Right ventricle myocardium superior (tissue), 1 donor: ENCODE results near the gene TEX53. TPM values are rescaled to one million over a fixed set of nuclear protein-coding genes. Genes with fewer than 3 reads are reported as not detected.

ENCODE experiments used
- ATAC-seq: fragments of 200-7000 bp; cut with Tn5 transposase; one replicate; pipeline ENCODE4 v1.9.1; 2020; ENCODE audit warnings: mild to moderate bottlenecking; ENCODE audit not compliant: poor library complexity
- DNase-seq: peaks from one replicate; pipeline ENCODE4 v3.0.0-alpha.2; 2020
- intact Hi-C: fragments of 100-400 bp; cut with DNase I; formaldehyde crosslinking; loops from one replicate; pipeline ENCODE4 v1.11.2; 2022
- total RNA-seq: library from RNA; stranded (reverse); fragmentation: NEBNext Ultra II Directional; extraction: Animal tissue kit (Norgen Biotek cat#: 25700); gene quantifications from one replicate; pipeline ENCODE4 v1.2.1, GENCODE V29; 2021
- donor health status: DM: no; HTN: yes; CAD: no; lungs with severe emphysema.

Gene TEX53
- total RNA-seq, 1 donor from 2014 or later, result not detected

DNA sequence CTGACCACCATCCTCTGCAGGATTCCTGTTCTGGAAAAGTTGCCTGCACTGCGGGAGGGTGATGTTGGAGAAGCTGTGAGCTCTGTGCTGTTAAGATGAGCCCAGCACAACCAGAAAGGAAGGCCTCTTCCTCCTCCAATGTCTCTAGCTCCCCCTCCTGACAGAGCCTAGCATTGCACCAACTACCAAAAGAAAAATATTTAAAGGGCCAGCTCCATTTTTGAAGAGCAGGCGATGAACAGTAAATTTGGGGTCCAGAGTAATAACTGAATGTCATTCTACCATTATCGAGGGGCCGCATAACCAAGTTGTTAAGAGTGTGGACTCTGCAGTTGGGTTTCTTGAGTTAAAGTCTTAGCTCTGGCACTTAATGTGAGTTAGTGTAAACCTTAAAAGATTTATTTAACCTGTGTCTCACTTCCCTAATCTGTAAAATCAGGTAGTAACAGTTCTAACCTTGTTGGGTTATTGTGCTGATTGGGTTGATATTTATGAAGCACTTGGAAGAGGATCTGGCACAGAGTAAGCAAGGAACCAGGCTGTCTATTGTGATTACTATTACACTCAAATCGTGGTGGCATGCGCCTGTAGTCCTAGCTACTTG is 3.9 kb downstream of the TEX53 start:
- intact Hi-C loops, result loop anchor here (2.0 kb wide), 1 partner anchor 247 kb away; no protein-coding TSS in a partner anchor
- ATAC-seq, result peak; percentile 85
- DNase-seq, result no peak

DNA sequence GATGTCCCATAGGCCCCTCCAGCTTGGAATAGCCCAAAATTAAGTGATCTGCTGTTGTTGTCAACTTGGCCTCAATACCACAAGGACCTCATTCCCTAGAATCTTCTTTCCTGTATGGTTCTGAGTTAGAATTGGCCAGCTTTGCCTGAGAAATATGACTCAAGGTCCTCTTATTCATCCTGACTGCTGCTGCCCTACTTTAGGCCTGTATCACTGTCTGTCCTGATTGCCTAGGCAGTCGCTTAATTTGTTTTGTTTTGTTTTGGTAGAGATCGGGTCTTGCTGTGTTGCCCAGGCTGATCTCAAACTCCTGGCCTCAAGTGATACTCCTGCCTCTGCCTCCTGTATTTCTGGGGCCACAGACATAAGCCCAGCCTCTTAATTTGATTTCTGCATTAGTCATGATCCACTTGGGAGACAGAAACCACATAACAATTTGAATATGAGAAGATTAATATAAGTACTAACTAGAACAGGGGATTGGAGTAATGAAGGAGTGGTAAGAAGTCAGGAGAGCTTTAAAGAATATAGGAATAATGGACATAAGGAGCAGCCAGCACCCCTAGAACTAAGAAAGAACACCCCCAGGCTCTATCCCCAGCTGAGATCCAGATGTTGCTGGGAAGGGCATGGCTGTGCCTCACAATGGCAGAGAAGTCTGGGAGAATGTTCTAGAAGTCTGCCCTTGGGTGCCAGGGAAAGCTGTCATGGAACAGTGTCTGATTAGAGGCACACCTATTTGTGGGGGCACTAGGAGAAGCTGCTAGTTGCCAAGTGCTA is 4.6 kb downstream of the TEX53 start:
- ATAC-seq (no peak), DNase-seq (no peak)
- intact Hi-C loops, result loop anchor here (2.0 kb wide), 1 partner anchor 246 kb away; no protein-coding TSS in a partner anchor

DNA sequence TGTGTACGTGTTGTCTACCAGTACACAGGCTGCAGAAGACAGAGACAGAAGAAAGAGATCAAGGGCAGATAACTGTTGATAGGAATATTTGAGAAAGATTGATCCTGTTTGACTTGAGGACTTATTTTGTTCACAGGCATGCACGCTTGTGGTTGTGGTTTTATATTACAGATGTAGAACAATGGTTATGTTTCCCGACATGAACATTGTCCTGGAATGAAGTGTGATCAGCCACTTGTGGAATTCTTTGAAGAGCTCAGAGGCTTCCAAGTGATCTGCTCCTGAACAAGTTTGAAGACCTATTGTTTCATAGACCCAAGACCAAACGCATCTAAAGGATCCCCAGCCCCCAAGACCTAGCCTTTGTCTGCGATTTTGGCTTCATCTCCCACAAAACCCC is 13.7 kb downstream of the TEX53 start:
- ATAC-seq (no peak), DNase-seq (no peak)
- intact Hi-C loops, result no loop called here

DNA sequence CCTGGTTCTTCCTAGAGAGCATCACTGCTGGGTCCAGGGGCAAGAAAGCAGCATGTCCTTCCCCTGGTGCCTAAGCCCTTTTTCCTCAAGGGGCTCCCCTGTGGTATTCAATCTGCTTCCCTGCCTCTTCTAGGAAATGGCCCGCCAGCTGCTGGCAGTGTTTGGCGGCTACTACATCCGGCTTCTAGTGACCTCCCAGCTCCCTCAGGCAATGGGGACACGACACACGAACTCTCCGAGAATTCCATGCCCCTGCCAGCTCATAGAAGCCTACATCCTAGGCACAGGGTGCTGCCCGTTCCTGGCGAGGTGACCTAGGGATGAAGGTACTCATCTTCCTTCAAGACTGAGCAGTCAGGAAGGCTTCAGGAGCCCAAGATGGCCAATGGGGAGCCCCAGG is 14.6 kb downstream of the TEX53 start:
- ATAC-seq, result no peak
- DNase-seq, result no peak

DNA sequence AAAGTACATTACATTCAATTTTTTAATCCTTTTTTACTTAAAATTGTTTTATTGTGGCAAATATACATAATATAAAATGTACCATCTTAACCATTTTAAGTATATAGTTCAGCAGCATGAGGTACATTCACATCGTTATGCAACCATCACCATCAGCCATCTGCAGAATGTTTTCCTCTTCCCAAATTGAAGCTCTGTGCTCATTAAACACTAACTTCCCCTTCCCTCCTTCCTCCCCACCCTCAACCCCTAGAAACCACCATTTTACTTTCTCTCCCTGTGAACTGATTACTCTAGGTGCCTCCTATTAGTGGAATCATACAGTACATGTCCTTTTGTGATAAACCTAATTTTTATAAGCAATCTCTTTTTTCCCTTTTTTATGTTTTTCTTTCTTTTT is 15.6 kb downstream of the TEX53 start:
- intact Hi-C loops, result no loop called here
- ATAC-seq (peak; percentile 48), DNase-seq (no peak)

More for the DNA sequence above, 14.6 kb downstream of the TEX53 start:
- intact Hi-C loops, result no loop called here

DNA sequence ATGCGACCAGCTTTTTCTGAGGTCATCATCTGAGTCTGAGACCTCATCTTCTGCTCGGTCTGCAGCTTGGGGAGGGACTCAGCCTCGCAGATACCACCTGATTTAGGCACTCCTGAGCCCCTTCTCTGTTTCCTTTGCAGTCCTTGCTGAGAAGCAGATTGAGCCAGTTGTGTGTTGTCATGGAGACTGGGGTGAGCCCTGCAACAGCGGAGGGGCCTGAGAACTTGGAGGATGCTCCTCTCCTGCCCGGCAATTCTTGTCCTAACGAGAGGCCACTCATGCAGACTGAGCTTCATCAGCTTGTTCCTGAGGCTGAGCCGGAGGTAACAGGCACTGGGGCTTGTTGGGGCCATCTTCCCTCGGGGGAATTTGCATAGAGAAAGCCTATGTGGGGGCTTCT is 19.2 kb downstream of the TEX53 start:
- no peak for DNase-seq
- intact Hi-C loops, result no loop called here
- ATAC-seq, result no peak

DNA sequence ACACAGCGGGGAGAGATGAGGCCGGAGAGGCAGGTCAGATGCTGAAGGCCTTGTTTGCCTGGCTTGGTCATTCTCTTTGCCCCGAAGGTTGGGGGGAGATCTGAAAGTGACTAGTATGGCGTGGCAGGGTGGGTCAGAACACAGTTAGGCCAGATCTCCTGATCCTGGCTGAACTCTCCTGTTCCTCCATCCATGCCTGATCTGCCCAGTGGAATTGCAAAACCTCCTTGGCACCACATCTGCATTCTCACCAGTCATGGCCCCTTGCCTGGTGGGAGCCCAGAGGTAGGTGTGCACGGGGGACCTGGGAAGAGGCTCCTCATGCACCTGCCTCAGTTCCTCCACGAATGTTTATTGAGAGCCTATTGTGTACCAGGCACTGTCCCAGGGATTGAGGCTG is 23.2 kb downstream of the TEX53 start:
- intact Hi-C loops, result no loop called here
- DNase-seq (no peak), ATAC-seq (no peak)

DNA sequence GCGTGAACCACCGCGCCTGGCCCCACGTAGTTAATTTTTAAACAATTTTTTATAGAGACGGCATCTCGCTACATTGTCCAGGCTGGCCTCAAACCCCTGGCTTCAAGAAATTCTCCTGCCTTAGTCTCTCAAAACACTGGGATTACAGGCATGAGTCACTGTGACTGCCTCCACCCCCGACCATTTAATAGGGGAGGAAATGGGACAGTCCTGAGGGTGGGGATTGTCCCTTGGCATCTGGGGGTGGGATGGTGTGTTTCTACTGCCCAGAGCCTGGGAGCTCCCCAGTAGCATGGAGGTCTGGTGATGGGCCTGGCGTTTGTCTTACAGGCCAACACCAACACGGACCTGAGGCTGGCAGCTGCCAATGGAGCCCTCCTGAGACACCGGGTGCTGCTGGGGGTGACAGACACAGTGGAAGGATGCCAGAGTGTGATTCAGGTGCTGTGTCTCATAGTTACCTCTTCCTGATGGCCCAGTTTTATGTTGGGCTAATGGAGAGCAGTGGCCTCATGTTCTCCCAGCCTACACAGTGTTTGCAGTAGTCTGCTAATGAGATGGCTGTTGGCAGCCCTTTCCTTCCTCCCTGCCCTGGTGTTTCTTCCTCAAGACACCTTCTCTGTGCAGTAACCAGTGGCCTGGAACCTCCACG is 24.0 kb downstream of the TEX53 start:
- intact Hi-C loops, result no loop called here
- ATAC-seq, result no peak
- DNase-seq, result no peak

DNA sequence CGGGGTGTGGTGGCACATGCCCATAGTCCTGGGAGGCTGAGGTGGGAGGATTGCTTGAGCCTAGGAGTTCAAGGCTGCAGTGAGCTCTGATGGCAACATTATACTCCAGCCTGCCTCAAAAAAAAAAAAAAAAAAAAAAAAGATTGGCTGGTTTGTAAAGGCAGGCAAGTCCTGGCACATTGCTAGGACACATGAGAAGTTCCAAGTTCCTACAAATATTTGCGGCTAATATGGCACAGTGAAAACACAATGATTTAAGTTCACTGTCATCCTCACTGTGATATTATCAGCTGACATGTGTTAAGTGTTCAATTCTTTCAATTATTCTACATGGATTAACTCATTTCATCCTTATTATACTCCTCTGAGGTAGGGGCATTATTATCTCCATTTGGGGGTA is 26.4 kb downstream of the TEX53 start:
- no peak for ATAC-seq
- intact Hi-C loops, result no loop called here
- DNase-seq, result no peak

DNA sequence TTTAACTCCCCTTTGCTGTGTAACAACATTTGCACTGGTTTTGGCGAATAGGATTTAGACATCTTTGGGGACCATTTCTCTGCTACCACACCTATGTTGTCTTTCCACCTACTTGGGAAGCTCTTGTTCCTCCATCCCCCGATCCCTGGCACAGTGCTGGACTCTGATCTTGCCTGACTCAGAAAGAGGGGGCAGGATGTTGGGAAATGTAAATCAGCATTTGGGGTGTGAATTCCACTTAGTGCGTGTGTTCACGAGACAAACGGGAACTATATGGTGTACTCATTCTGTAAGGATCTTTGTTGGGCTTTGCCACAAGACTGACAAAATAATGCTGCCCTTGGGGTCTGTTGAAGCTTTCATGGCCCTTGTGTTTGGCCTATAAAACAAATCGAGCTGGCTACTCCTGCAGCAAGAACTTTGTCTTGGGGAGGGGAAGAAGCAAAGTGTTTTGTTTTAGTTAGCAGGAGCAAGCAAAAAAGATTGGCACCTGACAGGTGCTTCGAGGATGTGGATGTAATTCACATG is 28.0 kb downstream of the TEX53 start:
- ATAC-seq (no peak), DNase-seq (no peak)
- intact Hi-C loops, result no loop called here

DNA sequence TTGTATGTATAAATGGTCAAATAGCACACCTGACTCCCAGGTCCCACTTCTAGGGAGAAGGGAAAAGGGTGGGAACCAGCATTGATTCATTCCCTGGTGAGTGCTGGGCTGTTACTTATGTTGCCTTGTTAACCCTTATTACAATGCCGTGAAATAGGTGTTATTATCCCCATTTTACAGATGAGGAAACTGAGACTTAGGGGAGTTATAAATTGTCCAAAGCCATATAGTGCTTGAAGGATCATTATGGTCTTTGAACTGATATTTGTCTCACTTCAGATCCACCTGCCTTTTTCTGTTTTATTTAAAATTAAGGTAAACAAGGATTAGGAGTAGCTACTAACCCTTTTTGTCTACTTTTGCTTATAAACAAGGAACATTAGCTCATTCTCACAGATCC is 30.1 kb downstream of the TEX53 start:
- no peak for DNase-seq
- no peak for ATAC-seq
- intact Hi-C loops, result no loop called here

DNA sequence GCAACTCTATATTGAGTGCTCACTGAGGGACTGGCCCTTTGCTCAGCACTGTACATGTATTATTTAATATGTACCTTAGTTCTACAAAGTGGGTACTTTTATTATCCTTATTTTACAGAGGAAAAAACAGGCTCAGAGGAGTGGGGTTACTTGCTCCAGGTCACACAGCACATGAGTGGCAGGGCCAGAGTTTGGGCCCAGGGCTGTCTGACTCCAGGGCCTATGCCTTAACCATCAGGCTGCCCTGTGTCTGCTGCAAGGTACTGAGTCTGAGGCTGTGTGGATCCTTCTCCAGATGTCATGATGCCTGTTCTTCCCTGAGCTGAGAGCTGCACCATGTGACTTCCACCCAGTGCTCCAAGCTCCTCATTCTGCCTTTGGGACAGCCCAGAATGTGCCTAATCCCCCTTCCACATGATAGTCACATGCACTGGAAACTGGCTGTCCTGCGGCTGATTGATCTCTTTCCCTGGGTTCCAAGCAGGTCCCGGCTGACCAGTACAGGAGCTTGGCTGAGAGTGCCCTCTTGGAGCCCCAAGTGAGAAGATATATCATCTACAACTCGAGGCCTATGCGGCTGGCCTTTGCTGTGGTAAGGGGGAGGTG is 31.1 kb downstream of the TEX53 start:
- DNase-seq (no peak), ATAC-seq (no peak)
- intact Hi-C loops, result no loop called here

DNA sequence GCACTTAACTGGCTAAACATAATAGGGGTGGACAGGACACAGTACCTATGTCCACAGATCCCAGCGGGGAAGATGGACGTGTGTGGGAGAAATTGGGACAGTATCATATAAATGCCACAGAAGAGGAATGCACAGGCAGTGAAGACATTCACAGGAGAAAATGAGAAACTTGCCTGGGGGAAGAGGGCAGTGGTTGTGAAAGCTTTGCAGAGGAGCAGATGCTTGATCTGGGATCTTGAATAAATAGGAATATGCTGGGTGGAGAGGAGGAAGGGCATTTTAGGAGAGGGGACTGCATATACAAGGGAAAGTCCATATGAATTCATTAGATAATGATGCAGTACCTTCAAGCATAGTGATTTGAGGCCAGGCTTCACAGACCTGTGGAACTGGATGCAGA is 32.9 kb downstream of the TEX53 start:
- ATAC-seq (no peak), DNase-seq (no peak)
- intact Hi-C loops, result no loop called here

DNA sequence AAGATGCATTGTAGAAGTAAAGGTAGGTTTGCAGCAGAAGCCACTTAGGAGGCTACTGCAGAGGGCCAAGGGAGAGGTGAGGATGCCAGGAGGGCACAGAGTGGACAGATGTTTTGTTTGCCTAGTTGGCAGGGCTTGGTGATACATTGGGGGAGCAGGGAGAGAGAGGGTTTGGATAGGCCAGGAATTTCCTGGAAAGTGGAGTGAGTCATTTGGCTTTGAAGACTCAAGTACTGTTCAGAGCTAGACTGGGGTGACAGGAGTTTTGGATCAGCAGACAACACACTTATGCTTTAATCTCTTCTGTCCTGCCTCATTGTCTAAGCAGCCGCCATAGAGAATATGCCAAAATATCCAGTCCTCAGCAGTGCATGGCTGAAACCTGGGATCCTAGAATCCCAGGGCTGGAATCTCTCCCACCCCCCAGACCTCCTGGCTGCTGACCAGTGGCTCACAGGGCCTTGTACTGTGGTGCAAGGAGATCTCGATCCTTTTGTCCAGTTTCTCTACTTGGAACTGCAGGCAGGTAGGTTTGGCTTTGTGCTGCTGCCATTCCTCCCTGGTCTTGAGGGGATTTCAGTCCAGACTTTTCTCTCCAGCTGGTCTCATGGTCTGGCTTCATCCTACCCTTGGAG is 35.5 kb downstream of the TEX53 start:
- ATAC-seq (peak; percentile 51), DNase-seq (no peak)
- intact Hi-C loops, result no loop called here

DNA sequence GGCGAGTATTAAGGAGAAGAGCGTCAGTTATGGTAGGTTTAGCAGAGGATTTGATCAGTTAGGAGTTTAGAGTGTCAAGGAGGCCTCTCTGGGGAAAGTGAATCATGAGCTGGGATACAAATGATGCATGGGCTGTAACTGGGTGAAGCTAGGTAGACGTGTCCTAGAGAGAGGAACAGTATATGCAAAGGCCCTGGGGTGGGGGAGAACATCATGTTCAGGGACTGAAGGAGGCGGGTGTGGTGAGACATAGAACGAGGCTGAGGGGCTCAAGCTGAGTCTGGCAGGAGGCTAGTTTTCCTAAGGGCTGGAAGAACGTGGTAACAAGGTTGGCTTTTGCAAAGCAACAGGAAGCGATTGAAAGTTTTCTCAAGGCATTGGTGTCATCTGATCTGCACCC is 36.0 kb downstream of the TEX53 start:
- intact Hi-C loops, result no loop called here
- DNase-seq, result no peak
- no peak for ATAC-seq

DNA sequence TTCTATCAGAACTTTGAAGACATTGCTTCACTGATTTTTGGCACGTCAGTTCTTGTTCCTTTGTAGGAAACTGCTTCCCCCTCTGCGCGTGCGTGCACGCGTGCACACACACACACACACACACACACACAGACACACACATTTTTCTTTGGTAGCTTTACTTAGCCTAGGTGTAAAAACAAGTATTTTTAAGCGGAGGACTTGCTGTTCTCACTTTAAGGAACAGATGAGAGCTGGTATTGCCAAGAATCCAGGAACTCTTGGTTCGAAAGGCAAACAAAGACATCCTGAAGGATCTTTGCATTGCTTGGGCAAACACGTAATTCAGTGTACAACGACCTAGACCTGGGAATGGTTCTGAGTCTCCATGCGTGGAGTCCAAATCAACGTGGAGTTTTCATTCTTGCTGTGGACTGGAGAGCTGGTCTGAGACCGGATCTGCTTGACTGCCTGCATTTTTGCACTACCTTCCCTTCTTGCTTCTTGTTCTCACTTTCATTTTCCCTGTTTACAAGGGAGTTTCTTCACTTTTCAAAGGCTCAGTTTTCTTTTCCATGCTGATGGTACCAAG is 38.3 kb downstream of the TEX53 start:
- no peak for ATAC-seq
- intact Hi-C loops, result no loop called here
- peak; percentile 55 for DNase-seq

DNA sequence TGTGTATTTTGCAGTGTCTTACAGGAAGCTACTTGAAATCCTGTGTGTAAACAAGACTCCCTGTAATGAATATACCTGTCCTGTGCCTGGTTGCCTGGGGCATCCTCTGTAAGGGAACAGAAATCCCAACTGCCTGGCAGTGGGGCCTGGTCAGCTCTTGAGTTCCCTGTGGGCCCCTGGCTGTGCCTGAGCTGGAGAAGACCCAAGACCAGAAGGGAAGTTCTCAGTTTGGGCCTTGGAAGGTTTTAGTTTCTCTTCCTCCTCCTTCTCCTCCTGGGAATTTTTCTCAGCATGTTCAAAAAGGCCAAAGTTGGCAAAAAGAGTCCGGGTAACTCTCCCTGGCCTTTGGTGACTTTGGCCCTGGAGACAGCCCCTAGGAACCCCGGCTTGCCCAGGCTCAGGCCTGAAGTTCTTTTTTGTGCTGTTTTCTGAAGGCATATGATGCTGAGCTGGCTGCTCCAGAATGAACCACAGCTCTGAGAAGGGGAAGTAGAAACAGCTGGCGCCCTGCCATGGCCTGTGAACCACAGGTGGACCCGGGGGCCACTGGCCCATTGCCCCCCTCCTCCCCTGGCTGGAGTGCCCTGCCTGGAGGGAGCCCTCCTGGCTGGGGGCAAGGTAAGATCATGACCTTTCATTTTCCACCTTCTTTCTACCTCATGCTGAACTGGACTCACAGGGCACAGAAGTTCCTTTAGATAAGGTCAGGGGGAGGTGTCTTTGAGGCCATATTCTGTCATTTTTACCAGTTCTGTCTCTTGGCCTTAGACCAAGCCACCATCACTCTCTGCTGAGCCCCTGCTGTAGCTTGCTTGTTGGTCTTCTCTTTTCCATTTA is 40.7 kb downstream of the TEX53 start:
- intact Hi-C loops, result no loop called here
- peak; percentile 47 for ATAC-seq
- DNase-seq, result peak; percentile 84

DNA sequence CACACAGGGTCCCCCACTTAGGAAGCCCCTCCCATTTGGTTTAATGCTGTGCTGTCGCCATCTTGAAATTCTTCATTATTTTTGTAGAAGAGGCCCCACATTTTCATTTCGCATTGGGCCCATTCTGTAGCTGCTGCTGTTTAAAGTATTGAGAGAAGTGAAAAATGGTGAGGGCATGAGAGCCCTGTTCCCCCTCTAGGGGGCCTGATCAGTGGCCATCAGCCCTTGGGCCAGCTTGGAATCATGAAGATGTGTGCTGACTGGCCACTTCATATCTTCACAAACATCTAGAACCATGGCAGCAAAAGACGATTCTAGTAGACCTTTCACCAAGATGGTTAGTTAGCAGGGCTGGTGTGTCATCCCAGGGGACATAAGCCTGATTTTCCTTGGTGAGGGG is 43.2 kb downstream of the TEX53 start:
- no peak for DNase-seq
- intact Hi-C loops, result no loop called here
- ATAC-seq, result no peak
